ENCODE data around the gene C6orf89. TPM values are rescaled to one million over a fixed set of nuclear protein-coding genes. Genes with fewer than 3 reads are reported as not detected.

C6orf89 gene
- total RNA-seq, 4 donors from 2014 or later = 18.6 to 34.9 (median 23.1) TPM

DNA sequence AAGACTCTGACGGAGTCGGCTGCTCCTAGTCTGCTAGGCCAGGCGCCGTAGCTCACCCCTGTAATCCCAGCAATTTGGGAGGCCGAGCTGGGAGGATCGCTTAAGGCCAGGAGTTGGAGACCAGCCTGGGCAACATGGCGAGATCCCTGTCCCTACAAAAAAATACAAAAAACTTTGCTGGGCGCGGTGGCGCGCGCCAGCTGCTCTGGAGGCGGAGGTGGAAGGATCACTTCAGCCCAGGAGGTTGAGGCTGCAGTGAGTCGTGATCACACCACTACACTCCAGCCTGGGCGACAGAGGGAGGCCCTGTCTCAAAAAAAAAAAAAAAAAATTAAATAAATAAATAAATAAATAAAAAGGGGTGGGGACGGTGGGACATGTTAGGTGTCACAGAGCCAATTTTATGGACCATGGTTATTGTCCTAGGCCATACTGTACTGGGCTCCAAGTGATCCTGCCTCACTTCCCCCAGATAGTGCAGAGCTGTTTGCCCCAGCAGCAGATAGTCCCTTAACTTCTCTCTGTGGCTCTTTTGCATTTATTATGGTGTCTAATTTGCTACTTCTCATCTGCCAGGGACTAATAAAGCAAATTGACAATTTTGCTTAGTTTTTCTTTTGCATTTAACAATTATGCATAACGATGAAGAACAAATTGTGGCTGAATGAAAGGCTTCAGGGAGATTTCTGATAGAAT lies 74.0 kb downstream of the C6orf89 start:
- DNase-seq = no peak
- Histone ChIP-seq H3K4me3 (no peak overlapping the region), H3K27ac (no peak overlapping the region), H3K4me1 (peaks cover 7 to 36% (median 11%) of the 10 kb centered on the region in 3 donors), H3K27me3 (no peaks in the 10 kb centered on the region), H3K36me3 (no peaks in the 10 kb centered on the region), H3K9me3 (no peaks in the 10 kb centered on the region)
- no peak for TF ChIP-seq POLR2A (IDR thresholded peaks at IDR 0.05)
- TF ChIP-seq, protein P1, sequence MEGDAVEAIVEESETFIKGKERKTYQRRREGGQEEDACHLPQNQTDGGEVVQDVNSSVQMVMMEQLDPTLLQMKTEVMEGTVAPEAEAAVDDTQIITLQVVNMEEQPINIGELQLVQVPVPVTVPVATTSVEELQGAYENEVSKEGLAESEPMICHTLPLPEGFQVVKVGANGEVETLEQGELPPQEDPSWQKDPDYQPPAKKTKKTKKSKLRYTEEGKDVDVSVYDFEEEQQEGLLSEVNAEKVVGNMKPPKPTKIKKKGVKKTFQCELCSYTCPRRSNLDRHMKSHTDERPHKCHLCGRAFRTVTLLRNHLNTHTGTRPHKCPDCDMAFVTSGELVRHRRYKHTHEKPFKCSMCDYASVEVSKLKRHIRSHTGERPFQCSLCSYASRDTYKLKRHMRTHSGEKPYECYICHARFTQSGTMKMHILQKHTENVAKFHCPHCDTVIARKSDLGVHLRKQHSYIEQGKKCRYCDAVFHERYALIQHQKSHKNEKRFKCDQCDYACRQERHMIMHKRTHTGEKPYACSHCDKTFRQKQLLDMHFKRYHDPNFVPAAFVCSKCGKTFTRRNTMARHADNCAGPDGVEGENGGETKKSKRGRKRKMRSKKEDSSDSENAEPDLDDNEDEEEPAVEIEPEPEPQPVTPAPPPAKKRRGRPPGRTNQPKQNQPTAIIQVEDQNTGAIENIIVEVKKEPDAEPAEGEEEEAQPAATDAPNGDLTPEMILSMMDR (IDR thresholded peaks at IDR 0.05) = no peak
- intact Hi-C loops (cut with DNase I) = no loop called here
- WGBS, 2 donors = 79 to 81% methylated on average over 6 to 14 of the region's 17 CpGs

DNA sequence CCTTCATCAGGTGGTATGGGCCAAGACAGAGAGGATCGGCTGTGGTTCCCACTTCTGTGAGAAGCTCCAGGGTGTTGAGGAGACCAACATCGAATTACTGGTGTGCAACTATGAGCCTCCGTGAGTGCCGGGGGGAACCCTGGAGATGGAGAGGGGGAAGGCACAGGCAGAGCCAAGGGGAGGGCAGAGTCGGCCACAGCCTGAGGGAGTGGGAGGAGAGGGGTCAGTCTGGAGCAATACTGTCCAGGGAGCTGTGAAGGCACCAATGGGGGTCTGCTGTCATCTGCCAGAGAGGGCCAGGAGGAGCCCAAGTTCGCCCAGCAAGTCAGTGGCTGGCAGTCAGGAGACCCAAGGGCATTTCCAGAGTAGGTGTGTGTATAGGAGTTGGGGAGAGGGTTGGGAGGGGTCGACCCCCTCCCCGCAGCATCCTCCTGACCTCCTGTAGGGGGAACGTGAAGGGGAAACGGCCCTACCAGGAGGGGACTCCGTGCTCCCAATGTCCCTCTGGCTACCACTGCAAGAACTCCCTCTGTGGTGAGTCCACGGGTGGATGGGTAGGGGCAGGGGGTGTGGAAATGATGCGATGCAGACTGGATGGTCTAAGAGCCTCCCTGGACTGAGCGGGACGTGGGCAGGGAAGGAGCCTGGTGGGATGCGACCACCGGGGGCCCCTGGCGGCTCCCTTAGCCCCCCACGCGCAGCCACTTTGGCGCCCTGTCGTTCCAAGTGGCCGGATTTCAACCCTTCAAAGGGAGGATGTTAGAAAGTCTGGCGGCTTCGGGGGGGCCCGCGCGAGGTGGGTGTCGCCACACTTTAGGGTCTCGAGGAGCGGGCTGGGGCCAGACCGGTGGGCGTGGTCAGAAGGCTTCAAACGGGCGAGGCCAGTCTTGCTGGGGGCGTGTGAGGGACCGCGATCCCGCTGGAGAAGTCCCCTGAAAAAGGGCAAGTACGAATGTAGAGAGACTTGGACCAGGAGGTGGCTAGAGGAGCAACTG lies 76.0 kb downstream of the C6orf89 start:
- WGBS, 2 donors = 69 to 75% methylated on average over 23 to 35 of the region's 40 CpGs
- H3K36me3 ChIP-seq = peaks cover 0 to 6% (median 0%) of the 10 kb centered on the region in 3 donors
- intact Hi-C loops (cut with DNase I) = no loop called here
- no peak overlapping the region for H3K4me3 ChIP-seq
- peak overlapping the region in 1 of 4 donors; percentile 3 for H3K27ac ChIP-seq
- H3K27me3 ChIP-seq = no peaks in the 10 kb centered on the region
- DNase-seq = no peak
- no peak for TF ChIP-seq POLR2A (IDR thresholded peaks at IDR 0.05)
- TF ChIP-seq, protein P1 (IDR thresholded peaks at IDR 0.05) = no peak
- H3K9me3 ChIP-seq = no peaks in the 10 kb centered on the region
- peaks cover 0 to 28% (median 11%) of the 10 kb centered on the region in 3 donors for H3K4me1 ChIP-seq

DNA sequence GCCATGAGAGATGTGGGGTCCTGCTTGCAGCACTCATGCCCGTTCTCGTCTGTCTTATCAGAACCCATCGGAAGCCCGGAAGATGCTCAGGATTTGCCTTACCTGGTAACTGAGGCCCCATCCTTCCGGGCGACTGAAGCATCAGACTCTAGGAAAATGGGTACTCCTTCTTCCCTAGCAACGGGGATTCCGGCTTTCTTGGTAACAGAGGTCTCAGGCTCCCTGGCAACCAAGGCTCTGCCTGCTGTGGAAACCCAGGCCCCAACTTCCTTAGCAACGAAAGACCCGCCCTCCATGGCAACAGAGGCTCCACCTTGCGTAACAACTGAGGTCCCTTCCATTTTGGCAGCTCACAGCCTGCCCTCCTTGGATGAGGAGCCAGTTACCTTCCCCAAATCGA lies 77.1 kb downstream of the C6orf89 start:
- H3K4me3 ChIP-seq = no peak overlapping the region
- DNase-seq = no peak
- TF ChIP-seq, protein P1 (IDR thresholded peaks at IDR 0.05) = no peak
- no peak for TF ChIP-seq POLR2A (IDR thresholded peaks at IDR 0.05)
- H3K4me1 ChIP-seq = peaks cover 0 to 30% (median 11%) of the 10 kb centered on the region in 3 donors
- peaks cover 0 to 17% (median 0%) of the 10 kb centered on the region in 3 donors for H3K36me3 ChIP-seq
- no peaks in the 10 kb centered on the region for H3K27me3 ChIP-seq
- no peak overlapping the region for H3K27ac ChIP-seq
- 66 to 68% methylated on average over 5 to 10 of the region's 12 CpGs for WGBS, 2 donors
- no peaks in the 10 kb centered on the region for H3K9me3 ChIP-seq
- intact Hi-C loops (cut with DNase I) = no loop called here

DNA sequence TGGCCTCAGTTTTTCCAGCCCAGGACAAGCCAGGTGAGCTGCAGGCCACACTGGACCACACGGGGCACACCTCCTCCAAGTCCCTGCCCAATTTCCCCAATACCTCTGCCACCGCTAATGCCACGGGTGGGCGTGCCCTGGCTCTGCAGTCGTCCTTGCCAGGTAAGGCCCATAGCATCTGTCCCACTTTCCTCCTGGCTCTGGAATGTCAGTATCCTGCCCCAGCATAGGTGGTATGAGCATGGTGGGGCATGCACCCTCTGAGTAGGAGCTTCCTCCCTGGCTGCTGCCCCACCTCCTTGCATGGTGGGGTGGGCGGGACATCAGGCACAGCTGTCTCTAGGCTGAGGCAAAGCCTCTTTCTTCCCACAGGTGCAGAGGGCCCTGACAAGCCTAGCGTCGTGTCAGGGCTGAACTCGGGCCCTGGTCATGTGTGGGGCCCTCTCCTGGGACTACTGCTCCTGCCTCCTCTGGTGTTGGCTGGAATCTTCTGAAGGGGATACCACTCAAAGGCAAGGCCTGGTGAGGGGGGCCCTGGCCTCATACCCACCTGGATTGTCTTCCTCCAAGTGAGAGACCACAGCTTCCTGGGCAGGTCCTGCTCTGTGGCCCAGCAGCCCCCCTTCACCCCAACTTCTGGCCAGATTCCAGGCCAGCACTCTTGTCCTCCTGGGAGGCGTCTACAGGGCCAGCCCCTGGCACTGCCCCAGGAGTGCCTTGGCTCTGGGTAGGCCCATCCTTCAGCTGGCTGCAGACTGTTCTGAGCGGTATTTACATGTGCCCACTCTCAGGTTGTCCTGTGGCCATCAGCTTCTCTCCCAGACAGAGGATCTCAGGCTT lies 77.9 kb downstream of the C6orf89 start:
- WGBS, 2 donors = 40 to 51% methylated on average over 3 to 4 of the region's 11 CpGs
- DNase-seq = no peak
- no peaks in the 10 kb centered on the region for H3K9me3 ChIP-seq
- peaks cover 0 to 25% (median 1%) of the 10 kb centered on the region in 3 donors for H3K36me3 ChIP-seq
- no peaks in the 10 kb centered on the region for H3K27me3 ChIP-seq
- H3K4me1 ChIP-seq = peaks cover 0 to 38% (median 16%) of the 10 kb centered on the region in 3 donors
- TF ChIP-seq, protein P1 (IDR thresholded peaks at IDR 0.05) = no peak
- TF ChIP-seq POLR2A (IDR thresholded peaks at IDR 0.05) = no peak
- H3K4me3 ChIP-seq = no peak overlapping the region
- H3K27ac ChIP-seq = peak overlapping the region in 1 of 4 donors; percentile 10
- intact Hi-C loops (cut with DNase I) = no loop called here

All from esophagus squamous epithelium (tissue), 5 donors.